HL-60 (cell line): ENCODE measurements around the gene FAM20A.

Experiments
- CTCF ChIP-seq: IDR thresholded peaks from one replicate; pipeline ENCODE4 v1.5.1; 2011; ENCODE audit warnings: low read length, control low read depth, inconsistent platforms; ENCODE audit not compliant: insufficient read depth
- GABPA ChIP-seq: IDR thresholded peaks from 2 replicates; pipeline ENCODE4 v1.6.1; 2012; ENCODE audit warnings: low read depth
- POLR2AphosphoS5 ChIP-seq: IDR thresholded peaks from 2 replicates; pipeline ENCODE4 v1.6.1; 2012; ENCODE audit warnings: low read depth
- REST ChIP-seq: IDR thresholded peaks from 2 replicates; pipeline ENCODE4 v1.6.1; 2012; ENCODE audit warnings: low read depth; ENCODE audit not compliant: insufficient replicate concordance
- SPI1 ChIP-seq: IDR thresholded peaks from 2 replicates; pipeline ENCODE4 v1.6.1; 2012; ENCODE audit warnings: low read depth, mild to moderate bottlenecking, borderline replicate concordance

GRCh38 chr17:68577497-68577821 is 23.7 kb downstream of the FAM20A start:
- TF ChIP-seq POLR2AphosphoS5 (no peak), GABPA (no peak), CTCF (no peak), REST (no peak), SPI1 (no peak)
